GM21526 (cell line): ENCODE data around the gene TCTN1.

Experiments
- ATAC-seq: cut with Tn5 transposase; IDR thresholded peaks from one replicate; pipeline ENCODE4 v1.9.1; 2021; ENCODE audit warnings: moderate library complexity; ENCODE audit not compliant: unreplicated experiment, low FRiP score

The TCTN1 gene

GRCh38 chr12:110676171-110676570 lies 62.2 kb downstream of the TCTN1 start:
- no peak for ATAC-seq

GRCh38 chr12:110677206-110677911 lies 63.4 kb downstream of the TCTN1 start:
- peak; percentile 45 for ATAC-seq

- no peak for ATAC-seq
Observed at GRCh38 chr12:110677982-110678381, 64.1 kb downstream of the TCTN1 start.

- no peak for ATAC-seq
Observed at GRCh38 chr12:110679201-110679600, 65.3 kb downstream of the TCTN1 start.

GRCh38 chr12:110680032-110680431 lies 66.1 kb downstream of the TCTN1 start:
- ATAC-seq = no peak

- ATAC-seq = no peak
Observed at GRCh38 chr12:110683888-110684287, 70.0 kb downstream of the TCTN1 start.

GRCh38 chr12:110684312-110684836 lies 70.4 kb downstream of the TCTN1 start:
- ATAC-seq = no peak

GRCh38 chr12:110686294-110686903 lies 72.5 kb downstream of the TCTN1 start:
- no peak for ATAC-seq

GRCh38 chr12:110687396-110688169 lies 73.7 kb downstream of the TCTN1 start:
- ATAC-seq = no peak

GRCh38 chr12:110688446-110689280 lies 74.7 kb downstream of the TCTN1 start, which contains the start of gene HVCN1:
TSS of gene HVCN1 (minus strand) at chr12:110689115. CDS start at chr12:110683245, 5,870 bp downstream.
- no peak for ATAC-seq

GRCh38 chr12:110689281-110690126 lies 75.6 kb downstream of the TCTN1 start:
- ATAC-seq = no peak

GRCh38 chr12:110690127-110690430 lies 76.2 kb downstream of the TCTN1 start:
- no peak for ATAC-seq

- no peak for ATAC-seq
Observed at GRCh38 chr12:110693731-110694130, 79.8 kb downstream of the TCTN1 start.

GRCh38 chr12:110694330-110694901 lies 80.5 kb downstream of the TCTN1 start:
- no peak for ATAC-seq

GRCh38 chr12:110696283-110696682 lies 82.4 kb downstream of the TCTN1 start:
- ATAC-seq = no peak

- ATAC-seq = no peak
Observed at GRCh38 chr12:110697236-110697635, 83.3 kb downstream of the TCTN1 start.

- ATAC-seq = no peak
Observed at GRCh38 chr12:110698171-110698902, 84.4 kb downstream of the TCTN1 start.
